Trophoblast cell (in vitro differentiated cells and primary cell): ENCODE data around the gene MRPS23.
A peak's percentile ranks its signal among the peaks of the same experiment; 100 is the strongest.

Source experiments
- DNase-seq, 2 donors: peaks; one replicate each; pipeline ENCODE4 v3.0.0-alpha.2; 2016
- H2AFZ ChIP-seq: 2 replicates; pipeline ENCODE4 v1.6.1; 2013; ENCODE audit warnings: low read length, moderate library complexity, mild to moderate bottlenecking; ENCODE audit not compliant: insufficient read depth, poor library complexity
- H2AK5ac ChIP-seq: 2 replicates; pipeline ENCODE4 v1.6.1; 2013; ENCODE audit warnings: mild to moderate bottlenecking, low read length
- H2BK120ac ChIP-seq: 2 replicates; pipeline ENCODE4 v1.6.1; 2013; ENCODE audit warnings: low read length, mild to moderate bottlenecking, moderate library complexity; ENCODE audit not compliant: insufficient read depth, poor library complexity
- H2BK12ac ChIP-seq: 2 replicates; pipeline ENCODE4 v1.6.1; 2013; ENCODE audit warnings: mild to moderate bottlenecking, low read length, moderate library complexity
- H2BK5ac ChIP-seq: 2 replicates; pipeline ENCODE4 v1.6.1; 2013; ENCODE audit warnings: low read length, low read depth, moderate library complexity, mild to moderate bottlenecking; ENCODE audit not compliant: poor library complexity
- H3K14ac ChIP-seq: 2 replicates; pipeline ENCODE4 v1.6.1; 2013; ENCODE audit warnings: mild to moderate bottlenecking, low read length
- H3K18ac ChIP-seq: 2 replicates; pipeline ENCODE4 v1.6.1; 2013; ENCODE audit warnings: mild to moderate bottlenecking, low read length
- H3K23ac ChIP-seq: 2 replicates; pipeline ENCODE4 v1.6.1; 2013; ENCODE audit warnings: low read length
- H3K27ac ChIP-seq: 2 replicates; pipeline ENCODE4 v1.5.1; 2013; ENCODE audit warnings: low read depth, mild to moderate bottlenecking, inconsistent platforms, low read length, moderate library complexity
- H3K27me3 ChIP-seq: 2 replicates; pipeline ENCODE4 v1.6.1; 2013; ENCODE audit warnings: inconsistent platforms, mild to moderate bottlenecking, low read length, moderate library complexity; ENCODE audit not compliant: insufficient read depth
- H3K36me3 ChIP-seq, 2 experiments: 1 replicate in 1 of 2; 2 replicates in 1 of 2; pipeline ENCODE4 v1.6.1; 2013; ENCODE audit warnings: low read length in 2 of 2, mild to moderate bottlenecking in 2 of 2, moderate library complexity in 1 of 2; ENCODE audit not compliant: insufficient read depth in 2 of 2, control insufficient read depth in 1 of 2
- H3K4ac ChIP-seq: 2 replicates; pipeline ENCODE4 v1.6.1; 2013; ENCODE audit warnings: low read depth, mild to moderate bottlenecking, low read length, moderate library complexity
- H3K4me1 ChIP-seq, 2 experiments: 1 replicate in 1 of 2; 2 replicates in 1 of 2; pipeline ENCODE4 v1.6.1; 2013; ENCODE audit warnings: low read length in 2 of 2, mild to moderate bottlenecking in 2 of 2, moderate library complexity in 1 of 2; ENCODE audit not compliant: insufficient read depth in 2 of 2, control insufficient read depth in 1 of 2
- H3K4me2 ChIP-seq: 2 replicates; pipeline ENCODE4 v1.6.1; 2013; ENCODE audit warnings: inconsistent platforms, mild to moderate bottlenecking, low read length, moderate library complexity
- H3K4me3 ChIP-seq: 2 replicates; pipeline ENCODE4 v1.5.1; 2013; ENCODE audit warnings: mild to moderate bottlenecking, low read depth, low read length, inconsistent platforms
- H3K79me1 ChIP-seq: one replicate; pipeline ENCODE4 v1.6.1; 2013; ENCODE audit warnings: low read length
- H3K79me2 ChIP-seq: 2 replicates; pipeline ENCODE4 v1.6.1; 2013; ENCODE audit warnings: low read length, mild to moderate bottlenecking; ENCODE audit not compliant: control insufficient read depth, insufficient read depth, poor library complexity
- H3K9ac ChIP-seq: 2 replicates; pipeline ENCODE4 v1.6.1; 2013; ENCODE audit warnings: mild to moderate bottlenecking, low read length
- H3K9me3 ChIP-seq: 2 replicates; pipeline ENCODE4 v1.6.1; 2013; ENCODE audit warnings: low read depth, mild to moderate bottlenecking, control low read depth, inconsistent platforms, low read length; ENCODE audit not compliant: insufficient read depth
- H4K12ac ChIP-seq: 2 replicates; pipeline ENCODE4 v1.6.1; 2013; ENCODE audit warnings: low read depth, mild to moderate bottlenecking, low read length, moderate library complexity
- H4K8ac ChIP-seq: 2 replicates; pipeline ENCODE4 v1.6.1; 2013; ENCODE audit warnings: low read depth, mild to moderate bottlenecking, low read length, moderate library complexity
- H4K91ac ChIP-seq: one replicate; pipeline ENCODE4 v1.6.1; 2013; ENCODE audit warnings: low read depth, mild to moderate bottlenecking, low read length, moderate library complexity
- whole genome bisulfite sequencing: extraction: QIAGEN DNeasy Blood & Tissue Kit; methylation state at CpG from one replicate; pipeline ENCODE4 v1.1.7; 2013; ENCODE audit warnings: missing lambda C conversion rate; ENCODE audit not compliant: insufficient read length, insufficient coverage; ENCODE audit errors: extremely low coverage; 5-methylcytosine and 5-hydroxymethylcytosine counted together

The MRPS23 gene

DNA sequence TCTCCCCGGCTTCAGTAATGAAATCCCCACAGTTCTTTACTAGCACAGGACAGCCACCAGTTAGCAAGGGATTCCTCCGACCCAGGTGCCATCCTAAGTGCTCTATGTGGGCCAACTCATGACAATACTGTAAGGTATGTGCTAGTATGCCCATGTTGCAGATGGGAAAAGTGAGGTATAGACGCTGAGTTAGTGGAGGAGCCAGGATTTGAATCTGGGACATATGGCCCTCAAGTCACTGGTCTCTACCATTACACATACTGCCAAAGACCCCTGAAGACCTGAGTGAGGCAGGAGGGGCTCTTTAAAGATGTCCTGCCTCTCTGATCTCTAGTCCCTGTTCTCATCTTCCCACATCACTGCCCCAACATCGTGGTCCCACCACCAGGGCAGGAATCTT, 36.2 kb upstream of the MRPS23 start:
- Histone ChIP-seq H2BK120ac (no peak overlapping the region), H3K4me1 (peaks cover 12 to 14% of the 10 kb centered on the region in 2 experiments), H2AFZ (no peak overlapping the region), H3K9me3 (no peaks in the 10 kb centered on the region), H3K36me3 (peaks cover 8 to 13% of the 10 kb centered on the region in 2 experiments), H3K27ac (no peak overlapping the region), H4K8ac (no peak overlapping the region), H4K12ac (no peak overlapping the region), H2BK12ac (no peak overlapping the region), H3K9ac (no peak overlapping the region), H3K18ac (no peak overlapping the region), H3K23ac (no peak overlapping the region), H3K14ac (no peak overlapping the region), H3K4me2 (no peak overlapping the region), H3K79me1 (peaks cover 7% of the 10 kb centered on the region), H3K4me3 (no peak overlapping the region), H4K91ac (no peak overlapping the region), H2BK5ac (no peak overlapping the region), H2AK5ac (no peak overlapping the region), H3K27me3 (no peaks in the 10 kb centered on the region), H3K4ac (no peak overlapping the region), H3K79me2 (no peaks in the 10 kb centered on the region)
- no CpG with 5 or more reads among the region's 4 CpGs for WGBS
- no peak for DNase-seq

- H2AFZ ChIP-seq: no peak overlapping the region
- no peak overlapping the region for H4K8ac ChIP-seq
- no peak overlapping the region for H3K4ac ChIP-seq
- no peak overlapping the region for H4K91ac ChIP-seq
- H3K23ac ChIP-seq: no peak overlapping the region
- no peak overlapping the region for H2AK5ac ChIP-seq
- no peak overlapping the region for H2BK5ac ChIP-seq
- no peaks in the 10 kb centered on the region for H3K79me2 ChIP-seq
- H2BK120ac ChIP-seq: no peak overlapping the region
- DNase-seq: no peak
- peaks cover 9% of the 10 kb centered on the region for H3K79me1 ChIP-seq
- no peak overlapping the region for H2BK12ac ChIP-seq
- no peak overlapping the region for H3K4me2 ChIP-seq
- peaks cover 8 to 13% of the 10 kb centered on the region in 2 experiments for H3K36me3 ChIP-seq
- WGBS: no CpG with 5 or more reads among the region's 67 CpGs
- H3K4me1 ChIP-seq: peaks cover 14 to 17% of the 10 kb centered on the region in 2 experiments
- H3K14ac ChIP-seq: no peak overlapping the region
- H3K27me3 ChIP-seq: no peaks in the 10 kb centered on the region
- H3K27ac ChIP-seq: no peak overlapping the region
- no peak overlapping the region for H3K18ac ChIP-seq
- no peak overlapping the region for H3K4me3 ChIP-seq
- no peak overlapping the region for H4K12ac ChIP-seq
- H3K9me3 ChIP-seq: no peaks in the 10 kb centered on the region
- H3K9ac ChIP-seq: no peak overlapping the region
Observed at GRCh38 chr17:57885148-57885915, 35.5 kb upstream of the MRPS23 start.

DNA sequence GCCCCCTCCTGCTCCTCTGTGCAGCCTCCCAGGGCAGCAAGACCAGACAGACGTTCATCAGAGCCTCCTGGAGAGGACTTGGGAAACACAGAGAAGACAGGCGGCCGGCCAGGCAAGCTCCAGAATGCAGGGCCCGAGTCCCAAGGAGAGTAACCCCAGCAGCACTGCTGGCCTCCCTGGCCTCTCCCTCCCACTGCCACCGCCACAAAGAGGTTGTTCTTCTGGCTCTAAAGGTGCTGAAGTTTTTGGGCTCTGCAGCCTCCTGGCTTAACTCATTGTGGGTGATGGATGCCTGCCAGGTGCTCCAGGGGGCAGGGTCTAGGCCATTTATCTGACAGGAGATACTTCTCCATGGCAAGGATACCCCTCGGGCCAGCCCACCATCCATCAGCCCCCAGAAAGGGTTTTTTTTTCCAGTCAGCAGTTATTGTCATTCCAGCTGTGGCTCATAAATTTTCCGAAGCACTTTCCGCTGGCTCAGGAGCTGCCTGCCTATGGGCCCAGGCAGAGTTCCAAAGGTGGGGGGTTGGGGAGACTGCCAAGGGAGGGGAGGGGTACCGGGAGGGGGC, 32.0 kb upstream of the MRPS23 start:
- no peaks in the 10 kb centered on the region for H3K79me2 ChIP-seq
- peak overlapping the region; percentile 10 for H2BK12ac ChIP-seq
- H3K27me3 ChIP-seq: no peaks in the 10 kb centered on the region
- peaks cover 15% of the 10 kb centered on the region for H3K79me1 ChIP-seq
- H3K4ac ChIP-seq: no peak overlapping the region
- peak overlapping the region; percentile 24 for H2AK5ac ChIP-seq
- no peak overlapping the region for H2AFZ ChIP-seq
- no peak overlapping the region for H3K23ac ChIP-seq
- peak overlapping the region; percentile 30 for H3K14ac ChIP-seq
- peak overlapping the region; percentile 39 for H3K27ac ChIP-seq
- no peak overlapping the region for H3K4me3 ChIP-seq
- H3K9ac ChIP-seq: no peak overlapping the region
- no peak overlapping the region for H4K12ac ChIP-seq
- H3K4me2 ChIP-seq: no peak overlapping the region
- peaks cover 8 to 13% of the 10 kb centered on the region in 2 experiments for H3K36me3 ChIP-seq
- H3K9me3 ChIP-seq: no peaks in the 10 kb centered on the region
- peak overlapping the region; percentile 2 for H3K18ac ChIP-seq
- DNase-seq: no peak
- no CpG with 5 or more reads among the region's 9 CpGs for WGBS
- H3K4me1 ChIP-seq: peaks cover 34 to 36% of the 10 kb centered on the region in 2 experiments
- H4K8ac ChIP-seq: no peak overlapping the region
- H2BK5ac ChIP-seq: peak overlapping the region; percentile 15
- peak overlapping the region; percentile 3 for H2BK120ac ChIP-seq
- H4K91ac ChIP-seq: peak overlapping the region; percentile 1

DNA sequence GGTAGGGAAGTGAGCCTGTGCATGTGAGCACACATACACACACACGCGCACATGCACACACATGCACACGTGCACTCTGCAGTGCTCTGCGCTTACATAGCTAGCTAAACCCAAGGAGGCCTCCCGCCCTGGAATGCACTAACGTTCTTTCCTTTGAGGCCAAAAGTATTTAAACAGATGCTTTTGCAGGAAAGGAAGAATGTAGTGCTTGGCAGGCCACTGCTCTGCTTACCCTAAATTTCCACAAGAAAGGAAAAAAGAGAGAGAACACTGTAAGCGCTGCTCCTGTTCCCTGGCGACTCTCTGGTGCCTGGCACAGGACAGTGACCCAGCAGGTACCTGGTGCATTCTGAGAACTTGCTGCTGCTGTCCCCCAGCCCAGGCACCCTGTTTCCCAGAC, 31.3 kb upstream of the MRPS23 start:
- Histone ChIP-seq H3K18ac (peak overlapping the region; percentile 4), H3K4me1 (peaks cover 42 to 43% of the 10 kb centered on the region in 2 experiments), H3K9ac (no peak overlapping the region), H4K91ac (peak overlapping the region; percentile 1), H3K27me3 (no peaks in the 10 kb centered on the region), H3K23ac (no peak overlapping the region), H3K27ac (peak overlapping the region; percentile 39), H4K12ac (no peak overlapping the region), H3K4ac (no peak overlapping the region), H4K8ac (no peak overlapping the region), H2BK5ac (no peak overlapping the region), H2AK5ac (no peak overlapping the region), H3K4me3 (no peak overlapping the region), H2AFZ (no peak overlapping the region), H3K36me3 (peaks cover 11 to 13% of the 10 kb centered on the region in 2 experiments), H2BK12ac (peak overlapping the region; percentile 10), H3K14ac (no peak overlapping the region), H3K9me3 (no peaks in the 10 kb centered on the region), H3K79me2 (peaks cover 2% of the 10 kb centered on the region), H3K79me1 (peaks cover 22% of the 10 kb centered on the region), H3K4me2 (peak overlapping the region; percentile 34), H2BK120ac (peak overlapping the region; percentile 3)
- no CpG with 5 or more reads among the region's 8 CpGs for WGBS
- DNase-seq: peak; percentile 46 to 67
